Activated CD4-positive, alpha-beta T cell treated with anti-CD3 and anti-CD28 coated beads, Interleukin-2, amount 10 ng/mL, durations not matched to agents 7 days and 5 days (primary cell): ENCODE results near the gene NUP42. TPM values are rescaled to one million over a fixed set of nuclear protein-coding genes. Genes with fewer than 3 reads are reported as not detected.

Experiments
- CTCF ChIA-PET: fragments of 350-600 bp; sonication (Branson Sonifier 250); formaldehyde crosslinking; loops from one replicate; lab custom pipeline; 2021; ENCODE audit warnings: antibody characterized with exemption; lab: Charles Lee
- POLR2A ChIA-PET: fragments of 350-600 bp; sonication (Branson Sonifier 250); formaldehyde crosslinking; loops from one replicate; lab custom pipeline; 2021; ENCODE audit warnings: antibody characterized with exemption; lab: Charles Lee
- DNase-seq: peaks from one replicate; pipeline ENCODE4 v3.0.0-alpha.2; 2020
- H3K27ac Mint-ChIP-seq: one replicate; pipeline ENCODE4 v1.8.0; 2021; ENCODE audit warnings: mild to moderate bottlenecking, moderate library complexity, mixed read lengths
- H3K27me3 Mint-ChIP-seq: one replicate; pipeline ENCODE4 v1.8.0; 2021; ENCODE audit warnings: mixed read lengths
- H3K36me3 Mint-ChIP-seq: one replicate; pipeline ENCODE4 v1.8.0; 2021; ENCODE audit warnings: low read depth, mixed read lengths
- H3K4me1 Mint-ChIP-seq: one replicate; pipeline ENCODE4 v1.8.0; 2021; ENCODE audit warnings: mixed read lengths
- H3K4me3 Mint-ChIP-seq: one replicate; pipeline ENCODE4 v1.8.0; 2021; ENCODE audit warnings: mild to moderate bottlenecking, moderate library complexity, mixed read lengths
- H3K9me3 Mint-ChIP-seq: one replicate; pipeline ENCODE4 v1.8.0; 2021; ENCODE audit warnings: mixed read lengths
- total RNA-seq, 2 experiments: library from RNA; stranded (reverse); gene quantifications; one replicate each; pipeline ENCODE4 v1.2.3, GENCODE V29; 2021

Gene NUP42
- 10 to 100 TPM; 37.9 to 43.8 TPM for total RNA-seq

- H3K4me1 Mint-ChIP-seq, result peaks cover 40% of the 10 kb centered on the region
- ChIA-PET CTCF (interaction anchor here (0.7 to 1.4 kb wide), 5 partner anchors 7 to 91 kb away, joined by 3 to 4 read pairs (median 3); no protein-coding TSS in a partner anchor), POLR2A (no interaction called here)
- peak; percentile 97 for DNase-seq
- H3K36me3 Mint-ChIP-seq, result peaks cover 19% of the 10 kb centered on the region
- no peaks in the 10 kb centered on the region for H3K9me3 Mint-ChIP-seq
- H3K27me3 Mint-ChIP-seq, result peaks cover 10% of the 10 kb centered on the region
- peak within 1 kb of the TSS; percentile 92 for H3K4me3 Mint-ChIP-seq
- H3K27ac Mint-ChIP-seq, result peak within 1 kb of the TSS; percentile 100
Measured at GRCh38 chr7:23181684-23182553, at the start of gene NUP42. NUP42 (plus strand) TSS chr7:23182048; CDS start chr7:23182086, 38 bp downstream.

- peaks cover 3% of the 10 kb centered on the region for H3K36me3 Mint-ChIP-seq
- no peak overlapping the region for H3K27ac Mint-ChIP-seq
- H3K4me1 Mint-ChIP-seq, result no peaks in the 10 kb centered on the region
- ChIA-PET POLR2A (no interaction called here), CTCF (no interaction called here)
- no peak for DNase-seq
- H3K4me3 Mint-ChIP-seq, result no peak overlapping the region
- no peaks in the 10 kb centered on the region for H3K9me3 Mint-ChIP-seq
- no peaks in the 10 kb centered on the region for H3K27me3 Mint-ChIP-seq
Measured at GRCh38 chr7:23133797-23134196, 48.1 kb upstream of the NUP42 start.

- ChIA-PET CTCF (interaction anchor here (0.5 to 0.7 kb wide), 2 partner anchors 16 to 120 kb away, joined by 3 read pairs; no protein-coding TSS in a partner anchor), POLR2A (no interaction called here)
- Mint-ChIP-seq H3K4me3 (no peak overlapping the region), H3K27ac (no peak overlapping the region), H3K36me3 (peaks cover 3% of the 10 kb centered on the region), H3K27me3 (no peaks in the 10 kb centered on the region), H3K4me1 (no peaks in the 10 kb centered on the region), H3K9me3 (no peaks in the 10 kb centered on the region)
- no peak for DNase-seq
Measured at GRCh38 chr7:23135755-23136154, 46.1 kb upstream of the NUP42 start.

- no peak overlapping the region for H3K4me3 Mint-ChIP-seq
- ChIA-PET POLR2A (no interaction called here), CTCF (interaction anchor here (0.5 to 1.1 kb wide), 4 partner anchors 11 to 121 kb away, joined by 3 read pairs; no protein-coding TSS in a partner anchor)
- DNase-seq, result no peak
- H3K4me1 Mint-ChIP-seq, result no peaks in the 10 kb centered on the region
- no peaks in the 10 kb centered on the region for H3K27me3 Mint-ChIP-seq
- H3K27ac Mint-ChIP-seq, result no peak overlapping the region
- H3K9me3 Mint-ChIP-seq, result no peaks in the 10 kb centered on the region
- peaks cover 3% of the 10 kb centered on the region for H3K36me3 Mint-ChIP-seq
Measured at GRCh38 chr7:23136216-23136615, 45.6 kb upstream of the NUP42 start.

- no peak overlapping the region for H3K4me3 Mint-ChIP-seq
- H3K9me3 Mint-ChIP-seq, result no peaks in the 10 kb centered on the region
- ChIA-PET CTCF (interaction anchor here (1.0 kb wide), 1 partner anchor 52 kb away, joined by 3 read pairs; the partner anchor contains the start of gene KLHL7), POLR2A (no interaction called here)
- H3K27me3 Mint-ChIP-seq, result no peaks in the 10 kb centered on the region
- H3K27ac Mint-ChIP-seq, result no peak overlapping the region
- H3K36me3 Mint-ChIP-seq, result no peaks in the 10 kb centered on the region
- DNase-seq, result no peak
- H3K4me1 Mint-ChIP-seq, result no peaks in the 10 kb centered on the region
Measured at GRCh38 chr7:23157679-23158078, 24.2 kb upstream of the NUP42 start.

GRCh38 chr7:23158546-23158945, 23.3 kb upstream of the NUP42 start:
- POLR2A ChIA-PET, result no interaction called here
- no peaks in the 10 kb centered on the region for H3K27me3 Mint-ChIP-seq
- H3K36me3 Mint-ChIP-seq, result no peaks in the 10 kb centered on the region
- CTCF ChIA-PET, result interaction anchor here (1.0 kb wide), 1 partner anchor 53 kb away, joined by 3 read pairs; the partner anchor contains the start of gene KLHL7
- H3K4me1 Mint-ChIP-seq, result no peaks in the 10 kb centered on the region
- no peak for DNase-seq
- H3K27ac Mint-ChIP-seq, result no peak overlapping the region
- H3K9me3 Mint-ChIP-seq, result no peaks in the 10 kb centered on the region
- H3K4me3 Mint-ChIP-seq, result no peak overlapping the region

GRCh38 chr7:23161482-23161881, 20.4 kb upstream of the NUP42 start:
- H3K27me3 Mint-ChIP-seq, result no peaks in the 10 kb centered on the region
- H3K27ac Mint-ChIP-seq, result no peak overlapping the region
- H3K36me3 Mint-ChIP-seq, result no peaks in the 10 kb centered on the region
- H3K4me3 Mint-ChIP-seq, result no peak overlapping the region
- H3K9me3 Mint-ChIP-seq, result no peaks in the 10 kb centered on the region
- DNase-seq, result no peak
- POLR2A ChIA-PET, result no interaction called here
- CTCF ChIA-PET, result no interaction called here
- H3K4me1 Mint-ChIP-seq, result no peaks in the 10 kb centered on the region

- POLR2A ChIA-PET, result no interaction called here
- CTCF ChIA-PET, result interaction anchor here (0.6 kb wide), 1 partner anchor 28 kb away, joined by 4 read pairs; no protein-coding TSS in a partner anchor
- no peaks in the 10 kb centered on the region for H3K9me3 Mint-ChIP-seq
- no peak overlapping the region for H3K4me3 Mint-ChIP-seq
- no peaks in the 10 kb centered on the region for H3K36me3 Mint-ChIP-seq
- no peaks in the 10 kb centered on the region for H3K4me1 Mint-ChIP-seq
- H3K27me3 Mint-ChIP-seq, result no peaks in the 10 kb centered on the region
- no peak for DNase-seq
- H3K27ac Mint-ChIP-seq, result no peak overlapping the region
Measured at GRCh38 chr7:23164846-23165245, 17.0 kb upstream of the NUP42 start.

- Mint-ChIP-seq H3K27ac (no peak overlapping the region), H3K4me3 (no peak overlapping the region), H3K9me3 (no peaks in the 10 kb centered on the region), H3K27me3 (no peaks in the 10 kb centered on the region), H3K36me3 (no peaks in the 10 kb centered on the region), H3K4me1 (no peaks in the 10 kb centered on the region)
- no peak for DNase-seq
- ChIA-PET CTCF (interaction anchor here (0.6 kb wide), 1 partner anchor 27 kb away, joined by 3 read pairs; no protein-coding TSS in a partner anchor), POLR2A (no interaction called here)
Measured at GRCh38 chr7:23165316-23165715, 16.5 kb upstream of the NUP42 start.

- Mint-ChIP-seq H3K9me3 (no peaks in the 10 kb centered on the region), H3K27ac (no peak overlapping the region), H3K27me3 (no peaks in the 10 kb centered on the region), H3K36me3 (no peaks in the 10 kb centered on the region), H3K4me1 (no peaks in the 10 kb centered on the region), H3K4me3 (no peak overlapping the region)
- no peak for DNase-seq
- CTCF ChIA-PET, result no interaction called here
- POLR2A ChIA-PET, result no interaction called here
Measured at GRCh38 chr7:23167691-23168090, 14.2 kb upstream of the NUP42 start.

GRCh38 chr7:23168111-23168885, 13.6 kb upstream of the NUP42 start:
- CTCF ChIA-PET, result no interaction called here

GRCh38 chr7:23175938-23176337, 5.9 kb upstream of the NUP42 start:
- ChIA-PET POLR2A (no interaction called here), CTCF (interaction anchor here (0.6 kb wide), 2 partner anchors 63 to 958 kb away, joined by 3 to 4 read pairs; no protein-coding TSS in a partner anchor)
- DNase-seq, result no peak
- no peaks in the 10 kb centered on the region for H3K9me3 Mint-ChIP-seq
- no peak overlapping the region for H3K4me3 Mint-ChIP-seq
- H3K36me3 Mint-ChIP-seq, result no peaks in the 10 kb centered on the region
- peaks cover 10% of the 10 kb centered on the region for H3K27me3 Mint-ChIP-seq
- peaks cover 6% of the 10 kb centered on the region for H3K4me1 Mint-ChIP-seq
- H3K27ac Mint-ChIP-seq, result no peak overlapping the region

More at GRCh38 chr7:23168111-23168885, 13.6 kb upstream of the NUP42 start:
- POLR2A ChIA-PET, result no interaction called here
- no peak overlapping the region for H3K4me3 Mint-ChIP-seq
- no peaks in the 10 kb centered on the region for H3K9me3 Mint-ChIP-seq
- no peak for DNase-seq
- no peak overlapping the region for H3K27ac Mint-ChIP-seq
- H3K27me3 Mint-ChIP-seq, result no peaks in the 10 kb centered on the region
- H3K4me1 Mint-ChIP-seq, result no peaks in the 10 kb centered on the region
- no peaks in the 10 kb centered on the region for H3K36me3 Mint-ChIP-seq
